Kidney capillary endothelial cell (primary cell): Measurements from ENCODE around the gene CREB5.
A peak's percentile ranks its signal among the peaks of the same experiment; 100 is the strongest.
"Not testable (repeated sequence)": the region's sequence is repeated elsewhere in the genome, so short reads cannot be mapped to it uniquely, and the experiment has no call there.

Experiments
- DNase-seq: peaks from one replicate; pipeline ENCODE4 v3.0.0-alpha.2; 2018; ENCODE audit warnings: low spot score

Gene CREB5, protein sequence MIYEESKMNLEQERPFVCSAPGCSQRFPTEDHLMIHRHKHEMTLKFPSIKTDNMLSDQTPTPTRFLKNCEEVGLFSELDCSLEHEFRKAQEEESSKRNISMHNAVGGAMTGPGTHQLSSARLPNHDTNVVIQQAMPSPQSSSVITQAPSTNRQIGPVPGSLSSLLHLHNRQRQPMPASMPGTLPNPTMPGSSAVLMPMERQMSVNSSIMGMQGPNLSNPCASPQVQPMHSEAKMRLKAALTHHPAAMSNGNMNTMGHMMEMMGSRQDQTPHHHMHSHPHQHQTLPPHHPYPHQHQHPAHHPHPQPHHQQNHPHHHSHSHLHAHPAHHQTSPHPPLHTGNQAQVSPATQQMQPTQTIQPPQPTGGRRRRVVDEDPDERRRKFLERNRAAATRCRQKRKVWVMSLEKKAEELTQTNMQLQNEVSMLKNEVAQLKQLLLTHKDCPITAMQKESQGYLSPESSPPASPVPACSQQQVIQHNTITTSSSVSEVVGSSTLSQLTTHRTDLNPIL

DNA sequence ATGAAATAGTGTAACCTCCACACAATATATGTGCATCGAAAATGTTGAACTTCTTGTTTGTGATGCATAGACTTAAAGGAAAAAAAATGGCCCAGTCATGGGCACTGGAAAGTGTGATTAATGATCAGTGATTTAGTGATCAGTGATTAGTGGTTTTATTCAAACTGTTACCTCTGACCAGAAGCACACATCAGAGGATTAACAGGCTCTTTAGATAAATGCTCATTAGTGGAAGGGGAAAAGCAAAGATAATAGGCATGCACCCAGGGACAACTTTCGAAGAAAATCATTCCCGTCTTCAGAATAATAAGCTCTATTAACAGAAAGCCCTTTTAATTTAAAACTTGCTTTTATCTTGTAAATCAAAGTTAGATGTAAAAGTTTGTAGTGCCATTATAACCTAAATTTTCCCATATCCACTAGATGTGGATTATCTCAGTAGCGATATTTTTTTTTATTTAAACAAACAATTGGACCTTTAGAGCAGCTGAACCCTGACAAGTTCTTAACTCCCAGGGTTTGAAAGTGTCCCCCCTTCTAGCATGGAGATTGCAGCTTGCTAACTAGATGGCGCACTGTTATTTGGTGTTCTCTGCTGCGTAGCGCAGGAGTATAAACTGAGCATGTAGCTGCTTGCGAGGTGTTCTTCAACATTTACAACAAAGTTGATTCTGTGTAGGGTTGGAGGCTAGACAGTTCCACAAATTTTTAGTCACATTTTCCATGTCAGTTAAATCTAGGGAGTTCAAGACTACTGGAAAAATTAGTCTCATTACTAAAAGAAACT, at the start of gene CREB5:
Gene CREB5, plus strand, starts transcription at position 643 of the 787 bp plus-strand sequence. CDS start 397 bp downstream, outside the sequence.
- no peak for DNase-seq

DNA sequence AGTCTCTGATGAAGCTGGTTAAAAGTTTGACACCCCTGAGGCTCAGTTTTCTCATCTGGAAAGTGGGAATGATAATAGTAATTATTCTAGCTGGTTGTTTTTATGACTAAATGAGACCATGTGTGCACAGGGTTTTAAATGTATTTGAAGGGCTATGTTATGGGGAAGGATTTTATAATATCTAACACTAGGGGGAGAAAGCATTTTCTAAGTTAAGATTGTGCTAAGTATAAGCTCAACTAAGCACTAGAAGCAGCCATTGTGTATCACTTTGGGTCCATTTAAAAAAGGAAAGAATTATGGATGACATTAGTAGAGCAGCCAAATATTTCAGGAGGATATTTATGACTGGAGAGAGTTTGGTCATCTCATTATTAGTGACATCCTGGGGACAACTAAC, 49.5 kb upstream of the CREB5 start:
- no peak for DNase-seq

DNA sequence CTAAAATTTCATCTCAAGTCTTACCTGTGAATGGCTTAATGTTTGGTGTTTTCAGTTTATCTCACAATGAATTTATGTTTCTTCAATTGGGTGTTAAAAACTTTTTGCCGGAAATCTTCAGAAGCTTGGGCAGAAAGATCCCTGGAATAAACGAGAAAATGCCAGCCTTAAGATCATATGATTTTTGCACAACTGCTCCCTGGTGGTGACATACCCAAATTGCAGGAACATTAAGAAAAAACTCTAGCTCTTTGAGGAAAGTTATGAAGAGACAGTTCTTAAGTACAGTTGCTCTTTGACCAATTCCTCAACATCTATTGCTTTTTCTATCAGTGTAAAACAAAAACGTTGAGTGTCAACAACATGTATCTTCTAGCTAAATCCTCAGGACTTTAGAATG, 48.2 kb upstream of the CREB5 start:
- DNase-seq = no peak

GRCh38 chr7:28369523-28369922, 42.8 kb upstream of the CREB5 start:
- no peak for DNase-seq

- DNase-seq = no peak
Measured at GRCh38 chr7:28371846-28372245, 40.5 kb upstream of the CREB5 start.

DNA sequence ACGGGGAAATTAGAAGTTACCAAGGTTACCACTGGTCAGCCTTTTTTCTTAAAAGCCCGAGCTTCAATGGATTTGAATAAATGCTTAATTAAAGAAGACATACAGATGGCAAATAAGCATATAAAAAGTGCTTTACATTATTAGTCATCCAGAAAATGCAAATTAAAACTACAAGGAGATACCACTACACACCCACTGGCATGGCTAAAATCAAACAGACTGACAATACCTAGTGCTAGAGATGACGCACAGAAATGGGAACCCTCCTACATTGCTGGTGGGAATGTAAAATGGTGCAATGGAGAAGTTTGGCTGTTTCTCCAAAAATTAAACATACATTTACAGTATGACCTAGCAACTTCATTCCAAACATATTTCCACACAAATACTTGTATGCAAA, 38.3 kb upstream of the CREB5 start:
- DNase-seq = no peak

GRCh38 chr7:28375729-28376128, 36.6 kb upstream of the CREB5 start:
- no peak for DNase-seq

- DNase-seq = no peak
Measured at GRCh38 chr7:28376634-28377033, 35.7 kb upstream of the CREB5 start.

DNA sequence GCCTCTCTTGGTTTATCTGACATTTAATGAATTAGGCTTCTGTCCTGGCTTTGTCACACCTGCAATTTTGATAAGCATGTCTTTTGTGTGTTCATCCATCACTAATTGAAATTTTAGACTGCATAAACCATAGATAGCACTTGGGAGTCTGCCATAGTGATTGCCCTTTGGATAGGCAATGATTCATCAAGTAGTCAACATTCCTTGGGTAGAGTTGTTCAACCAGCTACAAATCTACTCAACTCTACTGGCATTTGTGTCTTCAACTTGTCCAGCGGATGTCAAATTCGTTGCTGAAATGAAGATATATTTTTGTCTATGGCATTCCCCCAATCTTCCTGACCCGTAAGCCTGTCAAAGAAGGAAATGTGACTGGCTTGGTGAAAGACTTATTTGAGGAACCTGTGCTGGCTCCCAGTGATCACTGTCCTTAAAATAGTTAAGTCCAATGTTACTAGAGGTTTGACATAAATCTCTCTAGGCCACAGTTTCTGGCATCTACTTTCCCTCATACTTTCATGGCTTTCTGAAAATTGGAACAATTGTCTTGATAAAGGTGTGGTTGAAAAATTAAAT, 33.7 kb upstream of the CREB5 start:
- no peak for DNase-seq

- DNase-seq = no peak
Measured at GRCh38 chr7:28381466-28381865, 30.9 kb upstream of the CREB5 start.

DNA sequence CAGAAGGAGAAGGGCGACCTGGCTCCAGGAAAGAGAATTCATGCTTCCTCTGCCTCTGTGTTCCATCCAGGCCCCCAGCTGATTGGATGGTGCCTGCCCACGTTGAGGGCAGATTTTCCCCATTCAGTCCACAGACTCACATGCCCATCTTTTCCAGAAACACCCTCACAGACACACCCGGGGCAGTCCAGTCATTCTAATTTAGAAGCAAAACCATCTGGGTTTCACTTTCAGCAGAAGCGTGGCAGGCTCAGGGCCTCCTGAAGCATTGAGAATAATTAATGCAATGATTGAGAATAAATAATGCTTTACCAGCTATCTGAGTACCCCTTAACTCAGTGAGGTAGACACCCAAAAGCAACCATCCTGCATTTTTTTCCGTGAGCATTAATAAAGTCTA, 30.2 kb upstream of the CREB5 start:
- DNase-seq = no peak

DNA sequence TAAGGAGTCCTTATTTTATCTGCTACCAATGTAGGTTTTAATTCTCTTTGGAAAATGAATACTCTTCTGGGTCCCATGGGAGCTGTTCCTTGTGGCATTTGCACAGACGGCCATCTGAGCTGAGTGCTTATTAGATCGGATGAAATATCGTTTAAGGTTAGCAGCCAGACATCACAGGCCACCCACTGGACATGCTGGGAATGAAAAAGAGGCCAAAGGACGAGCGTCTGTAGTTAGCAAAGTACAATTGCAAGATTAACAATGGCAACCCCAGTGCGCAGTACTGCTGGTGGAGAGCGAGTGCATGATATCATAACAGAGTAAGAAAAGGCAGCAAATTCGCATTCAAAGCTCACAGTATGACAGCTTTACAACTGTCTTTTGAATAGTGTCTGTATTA, 28.3 kb upstream of the CREB5 start:
- no peak for DNase-seq

DNA sequence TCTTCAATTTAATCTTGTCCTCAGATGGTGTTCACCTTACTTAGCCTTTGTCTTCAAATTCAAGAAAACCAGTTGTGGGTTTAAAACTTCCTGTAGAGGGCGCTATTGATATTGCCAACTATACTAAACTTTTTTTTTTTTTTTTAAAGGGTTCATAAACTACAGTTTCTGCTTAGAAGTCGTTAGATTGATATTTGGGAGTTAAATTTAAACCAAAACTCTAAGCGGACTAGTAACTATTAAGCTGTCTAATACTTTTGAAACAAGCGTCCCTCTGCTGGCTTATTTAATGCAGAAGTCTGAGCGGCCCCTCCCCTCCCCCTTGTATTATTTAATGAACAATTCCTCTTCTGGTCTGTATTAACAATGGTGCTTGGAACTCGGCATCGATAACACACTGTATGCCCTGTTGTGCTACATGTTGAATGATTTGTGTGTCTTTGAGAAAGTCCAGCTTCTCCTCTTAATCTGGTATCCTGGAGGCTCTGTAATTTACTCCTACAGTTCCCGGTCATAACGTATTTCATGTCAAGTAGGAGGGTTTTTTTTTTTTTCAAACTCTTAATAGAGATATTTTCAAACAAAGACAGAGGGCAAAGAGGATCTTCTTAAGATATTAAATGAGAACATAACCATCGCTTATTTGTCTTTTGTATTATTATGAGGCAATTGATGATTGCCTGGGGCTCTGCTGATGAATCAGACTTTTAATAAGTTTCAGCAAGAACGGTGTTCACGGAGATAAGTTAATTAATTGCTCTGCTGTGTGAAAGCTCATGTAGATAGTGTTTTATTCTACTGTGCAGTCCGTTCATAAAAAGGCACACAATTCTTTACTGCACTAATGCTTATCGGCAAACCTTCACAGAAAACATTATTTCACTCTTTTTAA, 22.6 kb upstream of the CREB5 start:
- peak; percentile 71 for DNase-seq

DNA sequence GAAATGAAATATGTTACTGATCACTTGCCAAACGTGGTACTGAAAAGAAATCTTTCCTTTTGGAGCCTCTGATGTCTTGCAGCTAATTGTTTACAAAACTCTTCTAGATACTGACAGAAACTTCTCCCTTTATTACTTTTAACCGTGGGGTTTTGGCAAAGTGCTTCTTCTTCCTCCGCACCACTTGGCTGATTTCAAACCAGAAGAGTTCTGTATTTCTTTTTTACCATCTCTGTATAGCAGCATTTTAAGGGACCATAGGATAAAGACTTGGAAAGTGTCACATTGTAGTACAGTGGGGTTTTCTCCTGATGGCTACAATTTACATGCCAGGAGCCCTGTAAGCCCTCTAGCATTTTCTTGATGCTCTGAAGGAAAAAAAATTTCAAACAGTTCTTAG, 21.9 kb upstream of the CREB5 start:
- no peak for DNase-seq

GRCh38 chr7:28392289-28392688, 20.0 kb upstream of the CREB5 start:
- DNase-seq = no peak

- no peak for DNase-seq
Measured at GRCh38 chr7:28395404-28395803, 16.9 kb upstream of the CREB5 start.

DNA sequence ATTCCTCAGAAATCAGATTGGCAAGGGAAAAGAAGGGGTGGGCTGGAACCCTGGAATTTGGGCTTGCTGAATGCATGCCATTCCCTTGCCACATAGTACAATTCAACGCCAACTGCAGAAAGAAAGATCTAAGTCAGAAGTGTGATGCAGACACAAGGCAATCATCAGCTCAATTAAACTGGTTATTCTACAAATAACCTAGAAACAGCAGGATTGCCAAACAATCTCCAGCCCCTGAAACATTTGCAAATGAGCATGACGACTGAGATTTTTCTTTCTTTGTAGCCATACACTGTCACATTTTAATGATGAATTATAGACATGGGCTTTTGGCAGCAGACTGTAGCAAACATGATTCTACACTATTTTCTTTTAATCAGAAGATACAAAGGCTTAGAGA, 16.5 kb upstream of the CREB5 start:
- no peak for DNase-seq

DNA sequence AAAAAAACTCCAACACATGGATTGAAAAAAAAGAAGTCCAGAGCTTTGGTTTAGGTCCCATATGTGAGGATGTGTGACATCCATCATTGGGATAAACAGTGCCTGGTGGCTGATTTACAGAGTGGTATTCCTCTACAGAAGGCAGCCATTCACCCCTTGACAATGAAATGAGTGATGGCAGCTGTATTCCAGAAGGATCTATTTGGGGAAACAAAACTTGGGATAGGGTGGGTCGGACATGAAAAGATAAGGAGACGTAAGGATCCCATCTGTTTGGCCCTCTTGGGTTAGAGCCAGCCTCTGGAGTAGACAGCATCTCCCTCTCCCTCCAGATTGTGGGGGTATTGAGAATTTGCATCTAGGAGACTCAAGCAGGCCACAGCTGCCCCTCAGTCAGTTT, 15.2 kb upstream of the CREB5 start:
- no peak for DNase-seq

DNA sequence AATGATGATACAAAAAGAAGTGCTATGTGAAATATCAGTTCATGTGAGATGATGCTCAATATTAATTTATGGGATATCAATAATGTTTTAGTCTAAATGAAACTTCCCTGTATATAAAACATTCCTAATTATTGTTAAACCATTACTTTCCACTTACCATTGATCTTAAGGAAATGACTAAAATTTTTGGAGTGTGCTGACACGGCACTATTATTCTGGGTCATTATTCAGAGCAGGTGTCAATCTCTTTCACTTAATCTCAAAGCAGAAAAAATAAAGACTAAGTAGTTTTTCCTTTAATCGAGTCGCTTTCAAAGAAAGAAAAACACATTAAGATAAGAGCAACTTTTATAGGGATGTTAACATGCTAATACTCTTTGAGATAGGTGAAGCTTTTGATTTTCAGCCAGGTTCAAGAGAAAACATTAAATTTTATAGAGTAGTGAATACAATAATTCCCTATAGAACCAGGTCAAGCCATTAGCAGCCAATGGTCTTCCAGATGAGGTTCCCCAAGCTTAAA, 11.4 kb upstream of the CREB5 start:
- no peak for DNase-seq

DNA sequence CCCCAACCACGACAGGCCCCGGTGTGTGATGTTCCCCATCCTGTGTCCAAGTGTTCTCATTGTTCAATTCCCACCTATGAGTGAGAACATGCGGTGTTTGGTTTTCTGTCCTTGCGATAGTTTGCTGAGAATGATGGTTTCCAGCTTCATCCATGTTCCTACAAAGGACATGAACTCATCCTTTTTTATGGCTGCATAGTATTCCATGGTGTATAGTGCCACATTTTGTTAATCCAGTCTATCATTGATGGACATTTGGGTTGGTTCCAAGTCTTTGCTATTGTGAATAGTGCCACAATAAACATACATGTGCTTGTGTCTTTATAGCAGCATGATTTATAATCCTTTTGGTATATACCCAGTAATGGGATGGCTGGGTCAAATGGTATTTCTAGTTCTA, 10.8 kb upstream of the CREB5 start:
- not testable (repeated sequence) for DNase-seq

- DNase-seq = peak; percentile 66
Measured at GRCh38 chr7:28405662-28406061, 6.7 kb upstream of the CREB5 start.

GRCh38 chr7:28406192-28406591, 6.1 kb upstream of the CREB5 start:
- no peak for DNase-seq
